HFFc6 (cell line): ENCODE data around the gene INHA. TPM values are rescaled to one million over a fixed set of nuclear protein-coding genes. Genes with fewer than 3 reads are reported as not detected.

Experiments
- DNase-seq: peaks from one replicate; pipeline ENCODE4 v3.0.0-alpha.2; 2018
- H3K27ac Mint-ChIP-seq: 2 replicates; pipeline ENCODE4 v1.8.0; 2020; ENCODE audit warnings: mild to moderate bottlenecking, mixed read lengths
- H3K27me3 Mint-ChIP-seq: 2 replicates; pipeline ENCODE4 v1.8.0; 2021; ENCODE audit warnings: mild to moderate bottlenecking, moderate library complexity, mixed read lengths; ENCODE audit not compliant: insufficient read depth
- H3K36me3 Mint-ChIP-seq: 2 replicates; pipeline ENCODE4 v1.8.0; 2021; ENCODE audit warnings: low read depth, mixed read lengths
- H3K4me1 Mint-ChIP-seq: 2 replicates; pipeline ENCODE4 v1.8.0; 2020; ENCODE audit warnings: low read depth, mixed read lengths
- H3K4me3 Mint-ChIP-seq: 2 replicates; pipeline ENCODE4 v1.8.0; 2020; ENCODE audit warnings: mild to moderate bottlenecking, moderate library complexity, mixed read lengths
- H3K9me3 Mint-ChIP-seq: 2 replicates; pipeline ENCODE4 v1.8.0; 2020; ENCODE audit warnings: mild to moderate bottlenecking, mixed read lengths
- total RNA-seq, 6 experiments: library from RNA; stranded (reverse); fragmentation: NEBNext Ultra II Directional; extraction: Animal tissue kit (Norgen Biotek cat#: 25700); gene quantifications; 2 replicates in 1 of 6; 3 replicates in 5 of 6; pipeline ENCODE4 v1.2.3, GENCODE V29; 2021
- TF ChIP-seq, protein P1 (sequence below): fragments of 200-600 bp; sonication (generic); IDR thresholded peaks from 2 replicates; pipeline ENCODE4 v1.5.0; 2021; ENCODE audit warnings: antibody characterized with exemption, mild to moderate bottlenecking

INHA gene
- total RNA-seq, 6 experiments from 2014 or later: 0.14 to 0.45 (median 0.25) TPM; not detected in 1

DNA sequence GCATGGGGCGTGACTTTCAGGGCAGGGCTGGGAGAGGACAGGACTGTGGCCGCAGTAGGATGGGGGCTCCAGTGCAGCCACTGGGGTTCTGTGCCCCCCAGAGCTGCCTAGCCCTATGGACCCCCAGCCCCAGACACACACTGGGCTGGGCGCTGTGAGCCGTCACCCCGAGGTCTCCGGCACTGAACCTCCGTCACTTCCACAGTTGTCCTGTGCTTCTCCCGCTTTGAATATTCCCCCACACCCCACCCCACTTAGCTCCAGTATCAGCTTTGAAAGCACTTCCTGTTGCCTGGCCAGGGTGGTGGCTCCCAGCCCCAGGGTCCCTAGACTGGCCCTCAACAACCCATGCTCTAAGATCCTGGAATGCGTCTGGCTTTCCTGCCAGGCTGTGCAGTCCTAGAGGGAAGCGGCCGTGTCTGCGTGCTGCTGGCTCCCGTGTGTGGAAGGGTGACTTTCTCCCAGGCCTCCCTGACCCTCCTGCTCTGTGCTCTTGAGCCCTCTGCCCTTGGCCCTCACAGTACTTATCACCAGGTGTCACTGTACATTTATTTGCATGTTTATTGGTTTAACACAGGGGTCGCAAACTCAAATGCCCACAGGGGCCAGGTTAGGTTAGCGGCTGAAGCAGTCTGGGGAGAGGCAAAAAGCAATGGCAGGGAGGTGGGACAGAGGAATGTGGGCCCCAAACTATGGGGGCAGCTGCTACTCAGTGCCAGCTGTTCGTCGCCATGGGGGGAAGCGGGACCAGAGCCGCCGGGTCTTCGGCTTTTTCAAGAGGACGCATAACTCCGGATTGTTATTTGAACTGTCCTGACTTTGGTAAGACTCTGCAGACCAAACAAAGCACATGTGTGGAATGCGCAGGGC lies 10.7 kb upstream of the INHA start:
- H3K36me3 Mint-ChIP-seq: peaks cover 7% of the 10 kb centered on the region
- no peaks in the 10 kb centered on the region for H3K9me3 Mint-ChIP-seq
- no peak overlapping the region for H3K4me3 Mint-ChIP-seq
- H3K27me3 Mint-ChIP-seq: no peaks in the 10 kb centered on the region; the same call in 1 of the 2 replicates
- H3K4me1 Mint-ChIP-seq: peaks cover 7% of the 10 kb centered on the region; the same call in 1 of the 2 replicates
- TF ChIP-seq, protein P1, sequence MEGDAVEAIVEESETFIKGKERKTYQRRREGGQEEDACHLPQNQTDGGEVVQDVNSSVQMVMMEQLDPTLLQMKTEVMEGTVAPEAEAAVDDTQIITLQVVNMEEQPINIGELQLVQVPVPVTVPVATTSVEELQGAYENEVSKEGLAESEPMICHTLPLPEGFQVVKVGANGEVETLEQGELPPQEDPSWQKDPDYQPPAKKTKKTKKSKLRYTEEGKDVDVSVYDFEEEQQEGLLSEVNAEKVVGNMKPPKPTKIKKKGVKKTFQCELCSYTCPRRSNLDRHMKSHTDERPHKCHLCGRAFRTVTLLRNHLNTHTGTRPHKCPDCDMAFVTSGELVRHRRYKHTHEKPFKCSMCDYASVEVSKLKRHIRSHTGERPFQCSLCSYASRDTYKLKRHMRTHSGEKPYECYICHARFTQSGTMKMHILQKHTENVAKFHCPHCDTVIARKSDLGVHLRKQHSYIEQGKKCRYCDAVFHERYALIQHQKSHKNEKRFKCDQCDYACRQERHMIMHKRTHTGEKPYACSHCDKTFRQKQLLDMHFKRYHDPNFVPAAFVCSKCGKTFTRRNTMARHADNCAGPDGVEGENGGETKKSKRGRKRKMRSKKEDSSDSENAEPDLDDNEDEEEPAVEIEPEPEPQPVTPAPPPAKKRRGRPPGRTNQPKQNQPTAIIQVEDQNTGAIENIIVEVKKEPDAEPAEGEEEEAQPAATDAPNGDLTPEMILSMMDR: no peak
- no peak for DNase-seq
- no peak overlapping the region for H3K27ac Mint-ChIP-seq

DNA sequence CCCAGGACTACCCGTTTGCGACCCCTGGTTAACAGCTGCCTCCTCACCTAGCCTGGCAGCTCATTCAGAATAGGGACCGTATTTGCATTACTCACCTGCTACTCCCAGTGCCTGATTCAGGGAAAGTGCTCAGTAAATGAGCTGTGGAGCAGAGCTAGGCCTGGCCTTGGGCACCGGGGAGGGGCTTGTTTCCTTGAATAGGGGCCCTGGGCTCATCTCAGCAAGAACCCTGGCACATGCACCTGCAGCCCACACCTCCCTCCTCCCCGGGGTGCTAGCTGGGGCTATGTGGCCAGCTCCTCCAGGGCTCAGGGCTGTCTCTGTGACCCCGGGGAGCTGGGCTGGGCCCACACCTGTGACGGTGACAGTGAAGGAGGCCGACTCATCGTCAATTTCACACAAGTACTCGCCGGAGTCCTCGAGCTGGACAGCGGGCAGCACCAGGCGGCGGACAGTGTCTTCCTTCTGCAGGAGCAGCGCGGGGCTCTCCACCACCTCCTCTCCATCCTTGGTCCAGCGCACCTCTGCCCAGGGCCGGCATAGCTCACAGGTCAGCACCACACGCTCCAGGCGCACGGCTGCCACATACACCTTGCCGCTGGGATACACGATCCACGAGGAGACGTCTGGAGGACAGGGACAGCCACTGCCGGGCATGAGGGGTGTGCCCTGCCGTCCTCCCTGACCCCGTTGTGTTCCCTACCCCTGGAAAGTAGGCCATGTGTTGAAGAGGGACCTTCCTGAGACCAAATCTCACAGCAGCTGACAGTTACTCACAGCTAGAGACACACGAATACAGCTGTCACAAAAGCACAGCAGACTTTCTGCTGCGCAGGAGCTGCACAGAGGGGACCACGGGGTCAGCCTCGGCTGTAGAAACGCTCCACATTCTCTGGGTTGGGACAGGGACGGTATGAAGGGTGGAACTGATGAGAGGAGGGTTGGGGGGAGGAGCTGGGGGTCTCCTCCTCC lies 9.8 kb upstream of the INHA start:
- peaks cover 13% of the 10 kb centered on the region for H3K36me3 Mint-ChIP-seq

DNA sequence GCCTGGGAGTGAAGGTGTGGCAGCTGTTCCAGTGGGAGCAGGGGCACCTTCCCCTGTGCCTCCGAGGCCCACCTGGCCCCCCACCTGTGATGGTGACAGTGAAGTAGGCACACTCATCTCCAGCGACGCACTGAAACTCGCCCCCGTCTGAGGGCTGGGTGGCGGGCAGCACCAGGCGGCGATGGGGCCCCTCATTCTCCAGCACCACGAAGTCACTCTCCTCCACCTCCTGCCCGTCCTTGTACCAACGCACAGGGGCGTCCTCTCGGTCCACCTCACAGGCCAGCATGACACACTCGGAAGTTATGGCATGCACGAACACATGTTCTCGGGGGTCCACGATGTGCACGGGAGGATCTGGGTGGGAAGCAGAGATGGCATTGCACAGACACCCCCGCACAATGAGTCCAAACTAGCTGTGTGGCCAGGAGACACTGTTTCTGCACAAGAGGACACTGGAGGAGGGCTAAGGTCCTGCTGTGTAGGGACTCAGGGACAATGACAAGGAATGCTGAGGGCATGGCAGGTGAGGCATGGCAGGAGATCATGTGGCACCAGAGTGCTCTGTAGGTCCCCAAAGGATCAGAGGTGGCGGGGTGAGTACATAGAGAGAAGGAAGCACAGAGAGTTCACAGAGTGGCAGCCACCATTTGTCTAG lies 8.7 kb upstream of the INHA start:
- Mint-ChIP-seq H3K36me3 (peaks cover 13% of the 10 kb centered on the region), H3K9me3 (no peaks in the 10 kb centered on the region), H3K27ac (no peak overlapping the region), H3K4me3 (no peak overlapping the region), H3K27me3 (peaks cover 2% of the 10 kb centered on the region; the same call in 1 of the 2 replicates), H3K4me1 (peaks cover 7% of the 10 kb centered on the region; the same call in 1 of the 2 replicates)
- no peak for DNase-seq
- TF ChIP-seq, protein P1: no peak

More for the DNA sequence above, 9.8 kb upstream of the INHA start:
- Mint-ChIP-seq H3K4me1 (peaks cover 7% of the 10 kb centered on the region; the same call in 1 of the 2 replicates), H3K27me3 (no peaks in the 10 kb centered on the region; the same call in 1 of the 2 replicates), H3K27ac (no peak overlapping the region), H3K4me3 (no peak overlapping the region), H3K9me3 (no peaks in the 10 kb centered on the region)
- no peak for DNase-seq
- TF ChIP-seq, protein P1: no peak

DNA sequence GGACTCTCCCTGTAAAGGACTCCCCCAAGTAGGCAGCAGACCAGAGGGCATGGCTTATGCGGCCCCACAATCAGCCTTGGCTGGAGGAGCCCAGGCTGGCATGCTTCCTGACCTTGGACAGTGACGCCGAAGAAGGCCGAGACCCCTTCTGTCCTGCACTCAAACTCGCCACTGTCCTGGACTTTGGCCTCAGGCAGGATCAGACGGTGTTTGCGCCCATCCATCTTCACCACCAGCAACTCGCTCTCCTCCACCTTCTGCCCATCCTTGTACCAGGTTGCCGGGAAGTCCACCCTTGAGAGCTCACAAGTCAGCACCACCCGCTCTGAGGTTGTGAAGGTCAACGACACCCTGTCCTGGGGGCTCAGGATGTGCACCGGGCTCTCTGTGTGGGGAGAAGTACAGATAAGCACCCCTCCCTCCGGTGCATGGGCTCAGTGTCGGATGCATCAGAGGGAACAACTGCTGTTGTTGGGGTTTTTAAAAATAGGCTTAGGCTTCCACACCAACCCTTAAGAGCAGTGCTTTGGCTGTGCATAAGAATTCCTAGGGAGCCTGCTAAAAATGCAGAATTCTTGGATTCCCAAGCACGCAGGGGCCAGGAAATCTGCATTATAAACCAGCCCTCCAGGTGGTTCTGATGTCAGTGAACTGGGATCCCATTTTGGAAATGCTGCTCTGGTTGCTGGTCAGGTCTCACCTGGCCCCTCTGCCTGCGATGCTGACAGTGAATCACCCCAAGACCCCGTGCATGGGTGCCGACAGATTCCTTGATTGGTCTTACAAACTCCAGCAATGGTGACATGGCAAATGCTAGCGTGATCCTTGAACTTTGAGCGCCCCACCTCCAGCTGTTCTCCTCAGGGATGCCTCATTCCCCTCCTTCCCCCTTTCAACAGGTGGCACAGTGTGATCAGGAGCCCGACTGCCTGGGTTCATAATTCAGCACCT lies 6.7 kb upstream of the INHA start:
- TF ChIP-seq, protein P1: no peak
- Mint-ChIP-seq H3K36me3 (peaks cover 22% of the 10 kb centered on the region), H3K4me1 (peaks cover 10% of the 10 kb centered on the region), H3K27me3 (peaks cover 2% of the 10 kb centered on the region; the same call in 1 of the 2 replicates), H3K27ac (no peak overlapping the region), H3K4me3 (no peak overlapping the region), H3K9me3 (no peaks in the 10 kb centered on the region)
- no peak for DNase-seq
